ENCODE measurements around the gene RAB3GAP2.
A peak's percentile ranks its signal among the peaks of the same experiment; 100 is the strongest.
"Not testable (repeated sequence)": the region's sequence is repeated elsewhere in the genome, so short reads cannot be mapped to it uniquely, and the experiment has no call there.

The RAB3GAP2 gene

DNA sequence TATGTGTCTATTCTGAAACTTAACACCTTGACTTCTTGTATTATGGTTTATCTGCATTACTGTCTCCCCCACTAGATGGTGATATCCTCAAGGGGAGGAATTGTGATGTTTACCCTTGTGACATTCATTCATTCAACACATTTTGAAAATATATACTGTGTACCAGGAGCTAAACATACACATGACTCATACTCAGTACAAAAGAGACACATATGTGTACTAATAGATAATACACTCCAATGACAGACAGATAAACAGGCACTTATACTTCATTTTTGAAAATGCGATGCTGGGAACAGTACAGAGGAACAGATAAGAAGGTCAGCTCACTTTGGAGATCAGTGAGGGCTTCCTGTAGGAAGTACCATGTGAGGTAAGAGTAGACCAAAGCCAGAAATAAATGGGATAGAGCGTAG, 8.9 kb upstream of the RAB3GAP2 start:
- Histone ChIP-seq H3K27ac (ENCODE audit: low read depth, low read length) (no peak overlapping the region), H3K27me3 (ENCODE audit: insufficient read depth, low read length) (no peaks in the 10 kb centered on the region), H3K9me3 (ENCODE audit: insufficient read depth, low read depth, low read length) (no peaks in the 10 kb centered on the region), H3K9ac (ENCODE audit: low read depth, low read length) (no peak overlapping the region), H3K36me3 (ENCODE audit: insufficient read depth, low read length) (no peaks in the 10 kb centered on the region), H3K4me3 (ENCODE audit: low read length) (no peak overlapping the region), H3K4me1 (ENCODE audit: insufficient read depth, low read length) (no peaks in the 10 kb centered on the region)
- WGBS: 93% methylated on average over 2 of the region's 2 CpGs

DNA sequence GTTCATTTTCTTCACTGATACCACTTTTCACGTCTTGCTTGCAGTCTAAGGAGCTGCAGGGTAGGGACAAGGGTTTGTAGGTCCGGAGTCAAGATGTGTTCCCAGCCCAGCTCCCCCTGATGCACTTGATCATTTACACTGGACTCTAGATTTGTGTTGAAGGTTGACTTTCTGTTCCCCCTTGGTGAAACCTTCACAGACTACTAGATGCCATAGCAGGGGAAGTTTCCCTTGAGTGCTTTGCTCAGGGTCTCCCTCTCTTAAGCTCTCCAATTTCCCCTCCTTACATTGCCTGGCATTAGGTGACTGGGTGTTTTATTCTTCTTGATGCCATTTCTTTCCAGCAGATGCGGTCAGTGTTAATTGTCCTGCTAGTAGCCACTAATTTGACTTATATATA, 8.0 kb upstream of the RAB3GAP2 start:
- Histone ChIP-seq H3K9me3 (ENCODE audit: insufficient read depth, low read depth, low read length) (no peaks in the 10 kb centered on the region), H3K4me3 (ENCODE audit: low read length) (no peak overlapping the region), H3K36me3 (ENCODE audit: insufficient read depth, low read length) (no peaks in the 10 kb centered on the region), H3K9ac (ENCODE audit: low read depth, low read length) (no peak overlapping the region), H3K27me3 (ENCODE audit: insufficient read depth, low read length) (no peaks in the 10 kb centered on the region), H3K27ac (ENCODE audit: low read depth, low read length) (no peak overlapping the region), H3K4me1 (ENCODE audit: insufficient read depth, low read length) (no peaks in the 10 kb centered on the region)
- 93% methylated on average over 2 of the region's 3 CpGs for WGBS

DNA sequence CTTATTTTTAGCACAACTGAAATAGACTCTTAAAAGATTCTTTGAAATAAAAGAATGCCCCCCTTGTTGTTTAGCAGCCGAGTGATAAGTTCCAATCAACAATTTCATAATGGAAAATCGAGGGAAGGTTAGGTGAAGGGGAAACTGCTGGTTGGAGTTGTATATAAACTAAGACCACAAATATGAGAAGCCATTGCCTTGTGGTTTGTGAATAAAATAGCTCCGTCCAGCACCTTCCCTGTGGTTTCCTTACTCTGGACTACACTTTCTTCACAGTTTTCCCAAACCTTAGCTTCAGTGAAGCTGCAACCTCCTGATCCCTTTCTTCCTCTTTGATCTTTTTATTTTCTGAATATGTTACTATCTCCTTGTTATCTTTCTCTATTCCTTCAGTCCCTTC, 6.7 kb upstream of the RAB3GAP2 start:
- Histone ChIP-seq H3K4me3 (ENCODE audit: low read length) (no peak overlapping the region), H3K9me3 (ENCODE audit: insufficient read depth, low read depth, low read length) (no peaks in the 10 kb centered on the region), H3K9ac (ENCODE audit: low read depth, low read length) (no peak overlapping the region), H3K36me3 (ENCODE audit: insufficient read depth, low read length) (no peaks in the 10 kb centered on the region), H3K27me3 (ENCODE audit: insufficient read depth, low read length) (no peaks in the 10 kb centered on the region), H3K4me1 (ENCODE audit: insufficient read depth, low read length) (peaks cover 6% of the 10 kb centered on the region), H3K27ac (ENCODE audit: low read depth, low read length) (no peak overlapping the region)
- WGBS: 91% methylated on average over 3 of the region's 3 CpGs

- H3K27ac ChIP-seq (ENCODE audit: low read depth, low read length): no peak overlapping the region
- H3K9ac ChIP-seq (ENCODE audit: low read depth, low read length): no peak overlapping the region
- H3K4me3 ChIP-seq (ENCODE audit: low read length): no peak overlapping the region
- WGBS: 79% methylated on average over 6 of the region's 6 CpGs
- peaks cover 31% of the 10 kb centered on the region for H3K4me1 ChIP-seq (ENCODE audit: insufficient read depth, low read length)
- H3K27me3 ChIP-seq (ENCODE audit: insufficient read depth, low read length): no peaks in the 10 kb centered on the region
- H3K36me3 ChIP-seq (ENCODE audit: insufficient read depth, low read length): no peaks in the 10 kb centered on the region
- no peaks in the 10 kb centered on the region for H3K9me3 ChIP-seq (ENCODE audit: insufficient read depth, low read depth, low read length)
Observed at GRCh38 chr1:220275430-220275829, 3.2 kb upstream of the RAB3GAP2 start.

GRCh38 chr1:220274251-220274855, 2.1 kb upstream of the RAB3GAP2 start:
- H3K9ac ChIP-seq (ENCODE audit: low read depth, low read length): peak overlapping the region; percentile 1; the same call in 1 of the 2 replicates
- no peak overlapping the region for H3K4me3 ChIP-seq (ENCODE audit: low read length)
- no peaks in the 10 kb centered on the region for H3K27me3 ChIP-seq (ENCODE audit: insufficient read depth, low read length)
- WGBS: 87% methylated on average over 2 of the region's 2 CpGs
- H3K36me3 ChIP-seq (ENCODE audit: insufficient read depth, low read length): no peaks in the 10 kb centered on the region
- peak overlapping the region; percentile 73 for H3K27ac ChIP-seq (ENCODE audit: low read depth, low read length)
- peaks cover 32% of the 10 kb centered on the region for H3K4me1 ChIP-seq (ENCODE audit: insufficient read depth, low read length)
- no peaks in the 10 kb centered on the region for H3K9me3 ChIP-seq (ENCODE audit: insufficient read depth, low read depth, low read length)

DNA sequence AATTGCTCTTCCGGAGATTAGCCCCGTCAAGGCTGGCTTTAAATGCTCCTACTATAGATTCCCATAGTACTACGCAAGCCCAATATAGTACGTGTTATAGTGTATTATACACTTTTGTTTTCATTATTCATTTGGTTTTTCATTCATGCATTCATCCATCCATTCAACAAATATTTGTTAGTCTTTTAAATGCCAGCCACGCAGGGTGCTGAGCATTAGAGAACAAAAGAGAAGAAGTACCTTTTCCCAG, 513 bp upstream of the RAB3GAP2 start:
- Histone ChIP-seq H3K9me3 (ENCODE audit: insufficient read depth, low read depth, low read length) (no peaks in the 10 kb centered on the region), H3K27me3 (ENCODE audit: insufficient read depth, low read length) (no peaks in the 10 kb centered on the region), H3K4me1 (ENCODE audit: insufficient read depth, low read length) (peaks cover 34% of the 10 kb centered on the region), H3K4me3 (ENCODE audit: low read length) (peak overlapping the region; percentile 77), H3K27ac (ENCODE audit: low read depth, low read length) (peak overlapping the region; percentile 84), H3K36me3 (ENCODE audit: insufficient read depth, low read length) (peaks cover 15% of the 10 kb centered on the region), H3K9ac (ENCODE audit: low read depth, low read length) (peak overlapping the region; percentile 73)
- 24% methylated on average over 3 of the region's 5 CpGs for WGBS

DNA sequence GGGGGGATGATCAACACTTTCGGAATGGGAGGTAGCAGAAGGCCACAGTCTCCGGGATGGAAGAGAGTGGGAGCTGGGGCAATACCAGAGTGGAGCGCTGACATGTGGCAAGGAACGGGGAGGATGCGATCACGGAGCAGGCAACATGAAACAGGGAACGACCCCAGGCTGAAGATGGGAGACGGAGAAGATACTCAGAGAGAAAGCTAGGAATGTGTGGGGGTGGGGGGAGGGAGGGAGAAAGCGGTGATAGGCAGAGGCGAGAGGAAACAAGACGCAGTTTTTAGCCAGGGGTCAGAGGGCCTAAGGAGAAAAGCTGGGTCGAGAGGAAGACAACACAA, 577 bp downstream of the RAB3GAP2 start:
- Histone ChIP-seq H3K27me3 (ENCODE audit: insufficient read depth, low read length) (no peaks in the 10 kb centered on the region), H3K36me3 (ENCODE audit: insufficient read depth, low read length) (peaks cover 26% of the 10 kb centered on the region), H3K27ac (ENCODE audit: low read depth, low read length) (peak overlapping the region; percentile 74), H3K9me3 (ENCODE audit: insufficient read depth, low read depth, low read length) (no peaks in the 10 kb centered on the region), H3K4me1 (ENCODE audit: insufficient read depth, low read length) (peaks cover 35% of the 10 kb centered on the region), H3K9ac (ENCODE audit: low read depth, low read length) (peak overlapping the region; percentile 83), H3K4me3 (ENCODE audit: low read length) (peak overlapping the region; percentile 77)
- WGBS: under 1% methylated on average over 12 of the region's 12 CpGs

DNA sequence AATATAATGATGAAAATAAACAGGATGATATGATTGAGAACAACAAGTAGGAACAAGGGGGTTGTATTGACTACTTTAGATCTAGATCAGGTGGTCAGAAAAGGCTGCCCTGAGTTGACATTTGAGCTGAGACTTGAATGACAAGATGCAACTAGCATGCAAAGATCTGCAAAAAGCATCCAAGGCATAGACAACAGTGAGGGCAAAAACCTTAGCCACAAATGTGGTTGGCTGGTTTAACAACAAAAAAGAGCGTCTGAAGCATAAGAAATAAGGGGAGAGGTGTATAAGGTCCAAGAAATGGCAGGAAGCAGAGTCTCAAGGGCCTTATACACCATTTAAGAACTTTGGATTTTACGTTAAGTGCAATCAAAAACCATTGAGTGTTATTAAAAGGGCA, 3.2 kb downstream of the RAB3GAP2 start:
- 88% methylated on average over 2 of the region's 2 CpGs for WGBS
- Histone ChIP-seq H3K4me3 (ENCODE audit: low read length) (no peak overlapping the region), H3K36me3 (ENCODE audit: insufficient read depth, low read length) (peaks cover 40% of the 10 kb centered on the region)

DNA sequence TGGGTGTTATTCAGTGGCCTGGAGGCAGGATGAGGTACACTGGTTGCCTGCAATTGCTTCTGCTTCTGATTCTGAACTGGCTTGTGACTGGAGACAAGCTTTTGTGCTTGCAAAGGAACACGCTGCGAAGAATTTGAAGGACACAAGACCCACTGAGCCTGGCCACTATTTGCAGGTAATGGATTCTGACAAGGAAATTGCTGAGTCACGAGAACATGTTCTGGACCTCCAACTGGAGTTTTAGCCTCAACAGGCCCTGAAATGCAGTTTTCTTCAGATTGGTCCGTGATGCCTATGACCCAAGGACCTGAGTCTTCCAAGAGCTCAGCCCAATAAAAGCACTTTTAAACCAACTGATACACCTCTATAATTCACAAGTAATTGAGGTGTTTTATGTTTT, 4.6 kb downstream of the RAB3GAP2 start:
- WGBS: 95% methylated on average over 4 of the region's 4 CpGs
- Histone ChIP-seq H3K27me3 (ENCODE audit: insufficient read depth, low read length) (no peaks in the 10 kb centered on the region), H3K9me3 (ENCODE audit: insufficient read depth, low read depth, low read length) (no peaks in the 10 kb centered on the region), H3K4me3 (ENCODE audit: low read length) (no peak overlapping the region), H3K27ac (ENCODE audit: low read depth, low read length) (no peak overlapping the region), H3K4me1 (ENCODE audit: insufficient read depth, low read length) (peaks cover 16% of the 10 kb centered on the region), H3K36me3 (ENCODE audit: insufficient read depth, low read length) (peaks cover 49% of the 10 kb centered on the region), H3K9ac (ENCODE audit: low read depth, low read length) (0 out of 2 replicates have a peak overlapping the region, but pooled peaks have one; percentile 10)

More for the DNA sequence above, 3.2 kb downstream of the RAB3GAP2 start:
- Histone ChIP-seq H3K27me3 (ENCODE audit: insufficient read depth, low read length) (no peaks in the 10 kb centered on the region), H3K27ac (ENCODE audit: low read depth, low read length) (no peak overlapping the region), H3K9ac (ENCODE audit: low read depth, low read length) (no peak overlapping the region), H3K4me1 (ENCODE audit: insufficient read depth, low read length) (peaks cover 30% of the 10 kb centered on the region), H3K9me3 (ENCODE audit: insufficient read depth, low read depth, low read length) (no peaks in the 10 kb centered on the region)

DNA sequence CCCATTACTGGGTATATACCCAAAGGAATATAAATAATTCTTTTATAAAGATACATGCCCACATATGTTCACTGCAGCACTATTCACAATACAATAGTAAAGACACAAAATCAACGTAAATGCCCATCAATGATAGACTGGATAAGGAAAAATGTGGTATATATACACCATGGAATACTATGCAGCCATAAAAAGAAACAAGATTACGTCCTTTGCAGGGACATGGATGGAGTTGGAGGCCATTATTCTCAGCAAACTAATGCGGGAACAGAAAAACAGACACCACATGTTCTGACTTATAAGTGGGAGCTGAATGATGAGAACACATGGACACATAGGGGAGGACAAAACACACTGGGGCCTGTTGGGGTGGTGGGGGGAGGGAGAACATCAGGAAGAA, 12.0 kb downstream of the RAB3GAP2 start:
- not testable (repeated sequence) for H3K4me3 ChIP-seq (ENCODE audit: low read length); H3K27me3 ChIP-seq (ENCODE audit: insufficient read depth, low read length); H3K9me3 ChIP-seq (ENCODE audit: insufficient read depth, low read depth, low read length); H3K9ac ChIP-seq (ENCODE audit: low read depth, low read length); H3K4me1 ChIP-seq (ENCODE audit: insufficient read depth, low read length); H3K27ac ChIP-seq (ENCODE audit: low read depth, low read length)
- H3K36me3 ChIP-seq (ENCODE audit: insufficient read depth, low read length): peaks cover 14% of the 10 kb centered on the region; the same call in 1 of the 2 replicates
- WGBS: 94% methylated on average over 2 of the region's 3 CpGs

- not testable (repeated sequence) for H3K27me3 ChIP-seq (ENCODE audit: insufficient read depth, low read length); H3K9ac ChIP-seq (ENCODE audit: low read depth, low read length); H3K27ac ChIP-seq (ENCODE audit: low read depth, low read length); H3K4me1 ChIP-seq (ENCODE audit: insufficient read depth, low read length); H3K4me3 ChIP-seq (ENCODE audit: low read length); H3K9me3 ChIP-seq (ENCODE audit: insufficient read depth, low read depth, low read length)
- peaks cover 14% of the 10 kb centered on the region; the same call in 1 of the 2 replicates for H3K36me3 ChIP-seq (ENCODE audit: insufficient read depth, low read length)
Observed at GRCh38 chr1:220259756-220260155, 12.5 kb downstream of the RAB3GAP2 start.

DNA sequence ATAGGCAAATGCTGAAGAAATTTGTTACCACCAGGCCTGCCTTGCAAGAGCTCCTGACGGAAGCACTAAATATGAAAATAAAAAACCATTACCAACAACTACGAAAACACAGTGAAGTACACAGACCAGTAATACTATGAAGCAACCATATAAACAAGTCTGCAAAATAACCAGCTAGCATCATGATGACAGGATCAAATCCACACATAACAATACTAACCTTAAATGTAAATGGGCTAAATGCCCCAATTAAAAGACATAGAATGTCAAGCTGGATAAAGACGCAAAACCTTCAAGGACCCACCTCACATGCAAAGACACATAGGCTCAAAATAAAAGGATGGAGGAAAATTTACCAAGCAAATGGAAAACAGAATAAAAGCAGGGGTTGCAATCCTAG, 16.1 kb downstream of the RAB3GAP2 start:
- 92% methylated on average over 2 of the region's 3 CpGs for WGBS
- not testable (repeated sequence) for H3K9me3 ChIP-seq (ENCODE audit: insufficient read depth, low read depth, low read length); H3K4me1 ChIP-seq (ENCODE audit: insufficient read depth, low read length); H3K27me3 ChIP-seq (ENCODE audit: insufficient read depth, low read length); H3K9ac ChIP-seq (ENCODE audit: low read depth, low read length); H3K4me3 ChIP-seq (ENCODE audit: low read length); H3K27ac ChIP-seq (ENCODE audit: low read depth, low read length)
- H3K36me3 ChIP-seq (ENCODE audit: insufficient read depth, low read length): peaks cover 21% of the 10 kb centered on the region

Measured in HUES64 (cell line).